ENCODE measurements around the gene OBSCN. TPM values are rescaled to one million over a fixed set of nuclear protein-coding genes. Genes with fewer than 3 reads are reported as not detected.

Gene OBSCN
- total RNA-seq, 1 donor from 2014 or later = 28.6 TPM

GRCh38 chr1:228369608-228370438 is 162.0 kb downstream of the OBSCN start:
- Histone ChIP-seq H3K4me3 (no peak overlapping the region), H3K4me1 (peaks cover 0 to 4% of the 10 kb centered on the region in 2 donors), H3K27ac (no peak overlapping the region), H3K36me3 (no peaks in the 10 kb centered on the region), H3K27me3 (no peaks in the 10 kb centered on the region), H3K9me3 (no peaks in the 10 kb centered on the region)
- no peak for TF ChIP-seq CTCF (IDR thresholded peaks at IDR 0.05)
- no peak for DNase-seq (ENCODE audit: low spot score in 2 of 2)
- intact Hi-C loops (cut with DNase I) = no loop called here

- no peak for DNase-seq (ENCODE audit: low spot score in 2 of 2)
- Histone ChIP-seq H3K27me3 (no peaks in the 10 kb centered on the region), H3K9me3 (no peaks in the 10 kb centered on the region), H3K4me1 (peaks cover 0 to 6% of the 10 kb centered on the region in 2 donors), H3K27ac (no peak overlapping the region), H3K4me3 (no peak overlapping the region), H3K36me3 (no peaks in the 10 kb centered on the region)
- intact Hi-C loops (cut with DNase I) = no loop called here
- no peak for TF ChIP-seq CTCF (IDR thresholded peaks at IDR 0.05)
Observed at GRCh38 chr1:228370439-228370940, 162.6 kb downstream of the OBSCN start.

GRCh38 chr1:228370941-228371740 is 163.3 kb downstream of the OBSCN start:
- no peak for DNase-seq (ENCODE audit: low spot score in 2 of 2)
- intact Hi-C loops (cut with DNase I) = no loop called here
- H3K27ac ChIP-seq = no peak overlapping the region

GRCh38 chr1:228371741-228372182 is 163.9 kb downstream of the OBSCN start:
- H3K27me3 ChIP-seq = no peaks in the 10 kb centered on the region
- H3K36me3 ChIP-seq = no peaks in the 10 kb centered on the region
- H3K4me1 ChIP-seq = peaks cover 0 to 6% of the 10 kb centered on the region in 2 donors
- intact Hi-C loops (cut with DNase I) = no loop called here
- H3K4me3 ChIP-seq = no peak overlapping the region
- H3K27ac ChIP-seq = no peak overlapping the region
- no peak for DNase-seq (ENCODE audit: low spot score in 2 of 2)
- no peak for TF ChIP-seq CTCF (IDR thresholded peaks at IDR 0.05)
- no peaks in the 10 kb centered on the region for H3K9me3 ChIP-seq

More at GRCh38 chr1:228370941-228371740, 163.3 kb downstream of the OBSCN start:
- TF ChIP-seq CTCF (IDR thresholded peaks at IDR 0.05) = no peak
- no peaks in the 10 kb centered on the region for H3K9me3 ChIP-seq
- H3K4me1 ChIP-seq = peaks cover 0 to 6% of the 10 kb centered on the region in 2 donors
- no peaks in the 10 kb centered on the region for H3K27me3 ChIP-seq
- no peaks in the 10 kb centered on the region for H3K36me3 ChIP-seq
- no peak overlapping the region for H3K4me3 ChIP-seq

GRCh38 chr1:228372183-228373003 is 164.5 kb downstream of the OBSCN start:
- no peaks in the 10 kb centered on the region for H3K9me3 ChIP-seq
- peaks cover 0 to 6% of the 10 kb centered on the region in 2 donors for H3K4me1 ChIP-seq
- H3K36me3 ChIP-seq = no peaks in the 10 kb centered on the region
- no peak for DNase-seq (ENCODE audit: low spot score in 2 of 2)
- TF ChIP-seq CTCF (IDR thresholded peaks at IDR 0.05) = no peak
- intact Hi-C loops (cut with DNase I) = no loop called here
- no peak overlapping the region for H3K4me3 ChIP-seq
- no peaks in the 10 kb centered on the region for H3K27me3 ChIP-seq
- no peak overlapping the region for H3K27ac ChIP-seq
